MM.1S (cell line): Measurements from ENCODE around the gene GPR4.
A peak's percentile ranks its signal among the peaks of the same experiment; 100 is the strongest.

Experiments
- DNase-seq: peaks from one replicate; pipeline ENCODE4 v3.0.0-alpha.2; 2015
- H2AFZ ChIP-seq: fragments of 300-600 bp; sonication (generic); 2 replicates; pipeline ENCODE4 v1.6.0; 2016; ENCODE audit warnings: antibody characterized with exemption, low read length
- H3F3A ChIP-seq: fragments of 300-600 bp; sonication (generic); 2 replicates; pipeline ENCODE4 v1.6.1; 2016; ENCODE audit warnings: mild to moderate bottlenecking, antibody characterized with exemption, low read length, moderate library complexity, mixed read lengths; ENCODE audit not compliant: insufficient read depth
- H3K27ac ChIP-seq: fragments of 300-600 bp; sonication (generic); 2 replicates; pipeline ENCODE4 v1.5.1; 2016; ENCODE audit warnings: mild to moderate bottlenecking, low read length
- H3K27me3 ChIP-seq: fragments of 300-600 bp; sonication (generic); replicated peaks from 2 replicates; pipeline ENCODE4 v1.6.0; 2016; ENCODE audit warnings: low read length; ENCODE audit not compliant: insufficient read depth
- H3K36me3 ChIP-seq: fragments of 300-600 bp; sonication (generic); replicated peaks from 2 replicates; pipeline ENCODE4 v1.6.1; 2016; ENCODE audit warnings: mild to moderate bottlenecking, low read length, mixed read lengths; ENCODE audit not compliant: insufficient read depth
- H3K4me1 ChIP-seq: fragments of 300-600 bp; sonication (generic); 2 replicates; pipeline ENCODE4 v1.6.1; 2016; ENCODE audit warnings: low read length, mixed read lengths
- H3K4me2 ChIP-seq: fragments of 300-600 bp; sonication (generic); 2 replicates; pipeline ENCODE4 v1.6.0; 2016; ENCODE audit warnings: low read depth, low read length
- H3K4me3 ChIP-seq: fragments of 300-600 bp; sonication (generic); 2 replicates; pipeline ENCODE4 v1.5.1; 2016; ENCODE audit warnings: low read length, mixed read lengths
- H3K79me2 ChIP-seq: fragments of 300-600 bp; sonication (generic); 2 replicates; pipeline ENCODE4 v1.6.1; 2016; ENCODE audit warnings: mixed run types, low read length, mixed read lengths
- H3K9ac ChIP-seq: fragments of 300-600 bp; sonication (generic); 2 replicates; pipeline ENCODE4 v1.6.1; 2016; ENCODE audit warnings: low read length, mixed read lengths
- H3K9me2 ChIP-seq: fragments of 300-600 bp; sonication (generic); replicated peaks from 2 replicates; pipeline ENCODE4 v1.6.1; 2016; ENCODE audit warnings: mild to moderate bottlenecking, low read length, mixed read lengths; ENCODE audit not compliant: insufficient read depth
- H3K9me3 ChIP-seq: fragments of 300-600 bp; sonication (generic); replicated peaks from 2 replicates; pipeline ENCODE4 v1.6.1; 2016; ENCODE audit warnings: mild to moderate bottlenecking, low read length, mixed read lengths; ENCODE audit not compliant: insufficient read depth
- H4K20me1 ChIP-seq: fragments of 300-600 bp; sonication (generic); 2 replicates; pipeline ENCODE4 v1.6.1; 2016; ENCODE audit warnings: mild to moderate bottlenecking, low read length, moderate library complexity, mixed read lengths; ENCODE audit not compliant: insufficient read depth
- EZH2 ChIP-seq: fragments of 300-600 bp; sonication (generic); optimal IDR thresholded peaks from 2 replicates; pipeline ENCODE3; 2017; ENCODE audit warnings: low read depth, mild to moderate bottlenecking, antibody characterized with exemption, low read length, mixed read lengths
- EZH2phosphoT487 ChIP-seq: fragments of 300-600 bp; sonication (generic); IDR thresholded peaks from 2 replicates; pipeline ENCODE4 v1.6.1; 2018; ENCODE audit warnings: antibody characterized with exemption, low read length
- TF ChIP-seq, protein P1 (sequence below): fragments of 300-600 bp; sonication (generic); IDR thresholded peaks from 2 replicates; pipeline ENCODE4 v1.5.1; 2016; ENCODE audit warnings: antibody characterized with exemption, low read length, mixed read lengths

Gene GPR4

DNA sequence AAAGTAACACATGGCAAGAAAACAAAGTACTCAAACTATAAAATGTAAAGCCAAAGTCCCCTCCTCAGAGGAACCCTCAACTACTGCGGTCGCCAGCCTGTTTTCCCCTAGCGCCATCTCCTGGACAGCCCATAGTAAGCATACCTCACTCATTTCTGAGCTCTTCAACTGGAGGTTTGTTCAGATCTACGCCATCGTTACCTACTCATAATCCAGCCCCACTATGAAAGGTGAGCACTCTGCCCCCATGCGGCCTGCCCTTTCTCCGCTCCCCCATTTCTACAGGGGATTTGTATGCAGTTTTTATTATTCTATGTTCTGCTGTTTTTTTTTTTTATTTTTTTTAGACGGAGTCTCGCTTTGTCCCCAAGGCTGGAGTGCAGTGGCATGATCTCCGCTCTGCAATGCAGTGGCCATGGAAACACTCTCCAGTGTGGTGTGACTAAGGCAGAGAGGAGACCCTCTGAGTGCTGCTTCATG, 43.6 kb downstream of the GPR4 start:
- H3K27me3 ChIP-seq, result no peaks in the 10 kb centered on the region
- peaks cover 6% of the 10 kb centered on the region for H3K4me1 ChIP-seq
- H3K27ac ChIP-seq, result no peak overlapping the region
- no peak overlapping the region for H3K4me3 ChIP-seq
- no peak for TF ChIP-seq EZH2phosphoT487
- TF ChIP-seq, protein P1, sequence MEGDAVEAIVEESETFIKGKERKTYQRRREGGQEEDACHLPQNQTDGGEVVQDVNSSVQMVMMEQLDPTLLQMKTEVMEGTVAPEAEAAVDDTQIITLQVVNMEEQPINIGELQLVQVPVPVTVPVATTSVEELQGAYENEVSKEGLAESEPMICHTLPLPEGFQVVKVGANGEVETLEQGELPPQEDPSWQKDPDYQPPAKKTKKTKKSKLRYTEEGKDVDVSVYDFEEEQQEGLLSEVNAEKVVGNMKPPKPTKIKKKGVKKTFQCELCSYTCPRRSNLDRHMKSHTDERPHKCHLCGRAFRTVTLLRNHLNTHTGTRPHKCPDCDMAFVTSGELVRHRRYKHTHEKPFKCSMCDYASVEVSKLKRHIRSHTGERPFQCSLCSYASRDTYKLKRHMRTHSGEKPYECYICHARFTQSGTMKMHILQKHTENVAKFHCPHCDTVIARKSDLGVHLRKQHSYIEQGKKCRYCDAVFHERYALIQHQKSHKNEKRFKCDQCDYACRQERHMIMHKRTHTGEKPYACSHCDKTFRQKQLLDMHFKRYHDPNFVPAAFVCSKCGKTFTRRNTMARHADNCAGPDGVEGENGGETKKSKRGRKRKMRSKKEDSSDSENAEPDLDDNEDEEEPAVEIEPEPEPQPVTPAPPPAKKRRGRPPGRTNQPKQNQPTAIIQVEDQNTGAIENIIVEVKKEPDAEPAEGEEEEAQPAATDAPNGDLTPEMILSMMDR, result peak; percentile 45
- H3K9ac ChIP-seq, result no peak overlapping the region
- peaks cover 14% of the 10 kb centered on the region for H3K79me2 ChIP-seq
- H3K9me3 ChIP-seq, result no peaks in the 10 kb centered on the region
- H4K20me1 ChIP-seq, result no peaks in the 10 kb centered on the region
- no peak overlapping the region for H2AFZ ChIP-seq
- no peak for DNase-seq
- H3F3A ChIP-seq, result peaks cover 13% of the 10 kb centered on the region
- no peak overlapping the region for H3K4me2 ChIP-seq
- H3K36me3 ChIP-seq, result no peaks in the 10 kb centered on the region
- no peaks in the 10 kb centered on the region for H3K9me2 ChIP-seq

DNA sequence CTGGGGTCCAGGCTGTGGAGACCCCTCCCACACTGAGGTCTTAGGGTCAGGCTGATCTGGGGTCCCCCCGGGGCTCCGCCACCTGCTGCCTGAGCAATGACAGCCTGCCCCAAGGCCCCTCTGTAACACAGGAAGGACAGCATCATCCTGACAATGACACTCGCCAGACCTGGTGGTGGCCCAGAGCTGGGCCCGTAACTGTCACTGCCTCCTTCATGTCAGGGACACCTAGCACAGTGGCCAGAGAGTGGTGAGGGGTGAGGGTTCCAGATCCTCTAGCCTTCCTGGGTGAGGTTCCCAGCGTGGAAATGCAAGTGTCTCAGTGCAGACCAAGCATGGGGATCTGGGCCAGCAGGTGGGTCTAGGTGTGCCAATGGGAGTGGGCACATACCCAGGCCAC, 45.2 kb downstream of the GPR4 start:
- Histone ChIP-seq H3K79me2 (peaks cover 14% of the 10 kb centered on the region), H3K4me3 (no peak overlapping the region), H3K9me3 (no peaks in the 10 kb centered on the region), H3K36me3 (no peaks in the 10 kb centered on the region), H3K9me2 (no peaks in the 10 kb centered on the region), H3K27ac (no peak overlapping the region), H3K27me3 (no peaks in the 10 kb centered on the region), H3K4me1 (no peaks in the 10 kb centered on the region), H3K4me2 (no peak overlapping the region), H4K20me1 (no peaks in the 10 kb centered on the region), H3F3A (0 out of 2 replicates have a peak, but pooled peaks cover under 1% of the 10 kb centered on the region), H3K9ac (no peak overlapping the region), H2AFZ (no peak overlapping the region)
- TF ChIP-seq EZH2 (no peak), EZH2phosphoT487 (no peak)
- TF ChIP-seq, protein P1, result no peak
- no peak for DNase-seq

DNA sequence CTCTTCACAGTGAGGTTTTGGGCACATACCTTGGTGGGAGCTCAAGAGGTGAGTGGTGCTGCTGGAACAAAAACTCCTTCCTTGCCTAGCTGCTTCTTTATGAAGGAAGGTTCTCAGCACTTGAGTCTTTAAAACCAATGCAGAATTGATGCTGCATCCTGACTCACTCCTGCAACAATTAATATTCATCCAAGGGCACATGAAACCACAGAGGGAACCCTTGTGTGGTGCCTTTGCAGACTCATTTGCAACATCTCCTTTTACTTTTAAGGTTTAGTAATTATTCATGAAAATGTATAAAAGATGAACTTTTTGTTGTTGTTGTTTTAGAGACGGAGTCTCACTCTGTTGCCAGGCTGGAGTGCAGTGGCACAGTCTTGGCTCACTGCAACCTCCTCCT, 47.5 kb downstream of the GPR4 start:
- Histone ChIP-seq H3K36me3 (no peaks in the 10 kb centered on the region), H3K9me2 (no peaks in the 10 kb centered on the region), H3F3A (no peaks in the 10 kb centered on the region), H3K4me1 (no peaks in the 10 kb centered on the region), H3K27me3 (no peaks in the 10 kb centered on the region), H2AFZ (no peak overlapping the region), H3K9me3 (no peaks in the 10 kb centered on the region), H4K20me1 (no peaks in the 10 kb centered on the region), H3K4me3 (no peak overlapping the region), H3K79me2 (no peaks in the 10 kb centered on the region), H3K4me2 (no peak overlapping the region), H3K27ac (no peak overlapping the region), H3K9ac (no peak overlapping the region)
- no peak for TF ChIP-seq EZH2phosphoT487
- TF ChIP-seq EZH2, result no peak
- TF ChIP-seq, protein P1, result no peak
- no peak for DNase-seq
